ENCODE data around the gene KCNQ5. TPM values are rescaled to one million over a fixed set of nuclear protein-coding genes. Genes with fewer than 3 reads are reported as not detected.

KCNQ5 gene
- total and polyA plus RNA-seq, 10 of the 15 experiments (the other 5 are each of a cell fraction or from before 2014, with no cell fraction given) = 0.60 to 16.2 (median 3.2) TPM

- no peak for TF ChIP-seq BCL3 (IDR thresholded peaks at IDR 0.05; ENCODE audit: borderline replicate concordance, insufficient read depth, low read depth, low read length, poor library complexity, severe bottlenecking)
- no peak for TF ChIP-seq TCF3 (IDR thresholded peaks at IDR 0.05; ENCODE audit: borderline replicate concordance, insufficient read depth, low read depth, low read length)
- TF ChIP-seq SREBF2 (IDR thresholded peaks at IDR 0.05; ENCODE audit: low read length) = no peak
- TF ChIP-seq PAX5 (IDR thresholded peaks at IDR 0.05; ENCODE audit: borderline replicate concordance, low read depth, low read length) = no peak
- peak in 1 of 2 experiments; percentile 46; a peak in 1 of 3 replicates for TF ChIP-seq EGR1 (IDR thresholded peaks at IDR 0.05; ENCODE audit: borderline replicate concordance in 1 of 2, low read depth in 2 of 2, low read length in 2 of 2)
- no peak for TF ChIP-seq ZNF217 (IDR thresholded peaks at IDR 0.05)
- no peak for TF ChIP-seq KDM1A (IDR thresholded peaks at IDR 0.05; ENCODE audit: borderline replicate concordance)
- no peak for TF ChIP-seq SKIL (IDR thresholded peaks at IDR 0.05; ENCODE audit: low read depth, poor library complexity, severe bottlenecking)
- 0 out of 2 replicates have a peak, but pooled peaks have one; percentile 33 for TF ChIP-seq MXI1 (IDR thresholded peaks at IDR 0.05; ENCODE audit: low read depth, low read length)
- no peak for TF ChIP-seq USF2 (IDR thresholded peaks at IDR 0.05; ENCODE audit: borderline replicate concordance, low read depth, low read length)
- peak in 1 of 2 experiments; percentile 42; a peak in 1 of 4 replicates for TF ChIP-seq IKZF2 (IDR thresholded peaks at IDR 0.05)
- TF ChIP-seq RELA (IDR thresholded peaks at IDR 0.05; ENCODE audit: borderline replicate concordance, partially characterized antibody) = no peak
- TF ChIP-seq SMC3 (IDR thresholded peaks at IDR 0.05; ENCODE audit: borderline replicate concordance, low read length) = no peak
- TF ChIP-seq NFIC (IDR thresholded peaks at IDR 0.05; ENCODE audit: low read depth, low read length) = no peak
- TF ChIP-seq PAX8 (IDR thresholded peaks at IDR 0.05) = no peak
- no peak for TF ChIP-seq MYC (IDR thresholded peaks at IDR 0.05; ENCODE audit: insufficient read depth, insufficient read length, insufficient replicate concordance, low read length, severe bottlenecking)
- TF ChIP-seq SMAD1 (IDR thresholded peaks at IDR 0.05; ENCODE audit: low read depth, partially characterized antibody) = no peak
- TF ChIP-seq RAD51 (IDR thresholded peaks at IDR 0.05) = no peak
- no peak for TF ChIP-seq BCLAF1 (IDR thresholded peaks at IDR 0.05)
- TF ChIP-seq NBN (IDR thresholded peaks at IDR 0.05) = 0 out of 2 replicates have a peak, but pooled peaks have one; percentile 25
Observed at GRCh38 chr6:72621291-72622093, at the start of gene KCNQ5 (continued).

Data from GM12878 (cell line).